ENCODE measurements around the gene CFDP1.

- no peak for TF ChIP-seq POLR2AphosphoS5 (IDR thresholded peaks at IDR 0.05; ENCODE audit: low read depth, low read length)
- no peak for TF ChIP-seq FOXP2 (optimal IDR thresholded peaks at IDR 0.05; ENCODE audit: borderline replicate concordance, extremely low read depth, extremely low read length, insufficient read depth)
Observed at GRCh38 chr16:75337430-75337829, 95.9 kb downstream of the CFDP1 start.

Data from PFSK-1 (cell line).